K562 (cell line): Measurements from ENCODE around the gene LAMTOR4. TPM values are rescaled to one million over a fixed set of nuclear protein-coding genes. Genes with fewer than 3 reads are reported as not detected.
A peak's percentile ranks its signal among the peaks of the same experiment; 100 is the strongest.

ENCODE experiments used
- AFF4 ChIP-seq: sonication (generic); formaldehyde crosslinking; IDR thresholded peaks from 2 replicates; pipeline ENCODE4 v1.8.0; 2023; ENCODE audit warnings: mild to moderate bottlenecking, missing genetic modification reagents
- CTCF ChIP-seq, 3 experiments: IDR thresholded peaks in 2 of 3; conservative IDR thresholded peaks in 1 of 3; 2 replicates each; pipeline ENCODE4 v1.5.1; 2011 to 2012; ENCODE audit warnings: low read length in 3 of 3, mild to moderate bottlenecking in 3 of 3, control low read depth in 2 of 3, improper control_type of control experiment in 1 of 3, inconsistent platforms in 1 of 3, low read depth in 1 of 3, mixed read lengths in 1 of 3, moderate library complexity in 1 of 3; ENCODE audit not compliant: insufficient read depth in 2 of 3
- GTF2B ChIP-seq: IDR thresholded peaks from 2 replicates; pipeline ENCODE4 v1.6.1; 2011; ENCODE audit not compliant: insufficient read length; ENCODE audit errors: extremely low read depth
- ILF3 ChIP-seq: fragments of 450-650 bp; IDR thresholded peaks from 2 replicates; pipeline ENCODE4 v1.6.1; 2018; ENCODE audit warnings: antibody characterized with exemption, mild to moderate bottlenecking, moderate library complexity, borderline replicate concordance
- KLF6 ChIP-seq: fragments of 250-450 bp; sonication (Bioruptor Pico); IDR thresholded peaks from 2 replicates; pipeline ENCODE4 v1.4.0; 2020; ENCODE audit warnings: mild to moderate bottlenecking, moderate library complexity, borderline replicate concordance
- MTF1 ChIP-seq: fragments of 250-450 bp; sonication (Bioruptor Pico); IDR thresholded peaks from 2 replicates; pipeline ENCODE4 v1.9.0; 2021; ENCODE audit warnings: moderate library complexity, mild to moderate bottlenecking, inconsistent platforms, borderline replicate concordance
- NFE2L1 ChIP-seq: fragments of 450-650 bp; IDR thresholded peaks from 2 replicates; pipeline ENCODE4 v1.6.1; 2016; ENCODE audit warnings: missing genetic modification characterization, low read depth, mild to moderate bottlenecking, missing compliant biosample characterization, moderate library complexity, borderline replicate concordance
- NR2F6 ChIP-seq: fragments of 450-650 bp; formaldehyde crosslinking; IDR thresholded peaks from 2 replicates; pipeline ENCODE4 v1.4.0; 2020; ENCODE audit warnings: mild to moderate bottlenecking
- POLR2B ChIP-seq: fragments of 450-650 bp; IDR thresholded peaks from 2 replicates; pipeline ENCODE4 v1.6.1; 2018; ENCODE audit warnings: low read depth; ENCODE audit not compliant: partially characterized antibody
- PRPF4 ChIP-seq: fragments of 200-400 bp; formaldehyde crosslinking; IDR thresholded peaks from one replicate; pipeline ENCODE4 v1.6.1; 2017; ENCODE audit warnings: low read length, low read depth, mild to moderate bottlenecking; ENCODE audit not compliant: insufficient read depth, poor library complexity, severe bottlenecking
- RBM15 ChIP-seq: fragments of 200-400 bp; formaldehyde crosslinking; IDR thresholded peaks from 2 replicates; pipeline ENCODE4 v1.6.1; 2018; ENCODE audit warnings: mild to moderate bottlenecking, low read length, moderate library complexity; ENCODE audit not compliant: insufficient read depth
- RBM39 ChIP-seq: fragments of 200-400 bp; formaldehyde crosslinking; optimal IDR thresholded peaks from 2 replicates; pipeline ENCODE3; 2018; ENCODE audit warnings: low read depth, low read length
- TAF15 ChIP-seq: fragments of 200-400 bp; formaldehyde crosslinking; IDR thresholded peaks from 2 replicates; pipeline ENCODE4 v1.6.1; 2017; ENCODE audit warnings: mild to moderate bottlenecking, low read depth, low read length, moderate library complexity
- polyA plus RNA-seq, 8 experiments: library from polyadenylated mRNA; depleted of rRNA in 4 of 8; stranded (reverse) in 5 of 8; unstranded in 3 of 8; fragments of >200 nt; fragmentation: Nextera tagmentation in 2 of 8; fragmentation: Illumina TruSeq in 1 of 8; extraction: Ambion mirVana in 2 of 8; extraction: Trizol in 1 of 8; gene quantifications; 2 replicates each; pipeline versions ENCODE4 v1.2.1 to v1.2.3, GENCODE V29; 2011 to 2014; ENCODE audit warnings: inconsistent platforms in 1 of 8, missing spikeins in 1 of 8
- total RNA-seq, 7 experiments: library from RNA; depleted of rRNA in 6 of 7; stranded (reverse); fragments of >200 nt in 6 of 7; fragmentation: Illumina TruSeq in 2 of 7; extraction: Trizol in 2 of 7; gene quantifications; 2 replicates each; pipeline versions ENCODE4 v1.2.1 to v1.2.3, GENCODE V29; 2011 to 2021; ENCODE audit warnings: low replicate concordance in 1 of 7
- TF ChIP-seq, protein P1 (sequence below): fragments of 250-450 bp; sonication (Bioruptor Pico); IDR thresholded peaks from 2 replicates; pipeline ENCODE4 v1.8.0; 2021; ENCODE audit warnings: moderate library complexity, mild to moderate bottlenecking, inconsistent platforms
- TF ChIP-seq, protein P2 (sequence below): fragments of 250-450 bp; sonication (Bioruptor Pico); IDR thresholded peaks from 2 replicates; pipeline ENCODE4 v1.5.0; 2022; ENCODE audit warnings: mild to moderate bottlenecking

Gene LAMTOR4
- total and polyA plus RNA-seq, 9 of the 15 experiments (the other 6 are each of a cell fraction or from before 2014, with no cell fraction given), result 79.6 to 314 (median 195) TPM

DNA sequence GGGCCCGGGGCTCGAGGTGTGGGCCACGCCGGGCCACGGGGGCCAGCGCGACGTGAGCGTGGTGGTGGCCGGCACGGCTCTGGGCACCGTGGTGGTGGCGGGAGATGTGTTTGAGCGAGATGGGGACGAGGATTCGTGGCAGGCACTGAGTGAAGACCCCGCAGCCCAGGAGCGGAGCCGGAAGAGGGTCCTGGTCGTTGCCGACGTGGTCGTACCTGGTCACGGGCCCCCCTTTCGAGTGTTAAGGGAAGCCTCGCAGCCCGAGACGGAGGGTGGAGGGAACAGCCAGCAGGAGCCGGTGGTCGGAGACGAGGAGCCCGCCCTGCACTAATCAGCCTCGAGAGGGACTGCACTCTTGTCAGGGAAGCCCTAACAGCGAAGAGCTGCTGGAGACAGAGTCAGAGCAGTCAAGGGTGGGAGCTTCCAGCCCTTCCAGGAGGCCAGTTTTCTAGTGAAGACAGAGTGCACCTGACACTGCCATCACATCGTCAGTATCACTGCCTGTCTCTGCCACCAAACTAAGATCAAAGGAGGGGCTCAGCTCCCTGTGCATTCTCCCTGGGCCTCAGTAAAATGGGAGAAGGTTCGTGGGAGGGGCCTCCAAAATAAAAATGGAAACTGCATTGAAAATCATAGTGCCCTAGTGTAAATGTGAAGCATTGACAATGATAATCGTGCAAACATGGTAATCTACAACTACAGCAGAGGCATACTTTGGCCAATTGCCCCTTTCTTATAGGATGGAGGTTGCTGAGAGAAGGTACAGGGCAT, 20.7 kb upstream of the LAMTOR4 start (continued):
- TF ChIP-seq PRPF4 (no peak), RBM39 (no peak), RBM15 (no peak), MTF1 (CRISPR knock-in tag) (no peak), POLR2B (no peak), TAF15 (no peak), KLF6 (CRISPR knock-in tag) (no peak), ILF3 (no peak), NFE2L1 (no peak), NR2F6 (CRISPR knock-in tag) (no peak), AFF4 (peak; percentile 23; the same call in 1 of the 2 replicates), GTF2B (no peak), CTCF (IDR thresholded peaks at IDR 0.05 in 2 of 3, conservative IDR thresholded peaks at IDR 0.05 in 1 of 3; ENCODE audit: insufficient read depth in 2 of 3, low read depth in 1 of 3, low read length in 3 of 3) (no peak)
- TF ChIP-seq, protein P1, sequence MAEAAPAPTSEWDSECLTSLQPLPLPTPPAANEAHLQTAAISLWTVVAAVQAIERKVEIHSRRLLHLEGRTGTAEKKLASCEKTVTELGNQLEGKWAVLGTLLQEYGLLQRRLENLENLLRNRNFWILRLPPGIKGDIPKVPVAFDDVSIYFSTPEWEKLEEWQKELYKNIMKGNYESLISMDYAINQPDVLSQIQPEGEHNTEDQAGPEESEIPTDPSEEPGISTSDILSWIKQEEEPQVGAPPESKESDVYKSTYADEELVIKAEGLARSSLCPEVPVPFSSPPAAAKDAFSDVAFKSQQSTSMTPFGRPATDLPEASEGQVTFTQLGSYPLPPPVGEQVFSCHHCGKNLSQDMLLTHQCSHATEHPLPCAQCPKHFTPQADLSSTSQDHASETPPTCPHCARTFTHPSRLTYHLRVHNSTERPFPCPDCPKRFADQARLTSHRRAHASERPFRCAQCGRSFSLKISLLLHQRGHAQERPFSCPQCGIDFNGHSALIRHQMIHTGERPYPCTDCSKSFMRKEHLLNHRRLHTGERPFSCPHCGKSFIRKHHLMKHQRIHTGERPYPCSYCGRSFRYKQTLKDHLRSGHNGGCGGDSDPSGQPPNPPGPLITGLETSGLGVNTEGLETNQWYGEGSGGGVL (CRISPR knock-in tag), result no peak
- TF ChIP-seq, protein P2, sequence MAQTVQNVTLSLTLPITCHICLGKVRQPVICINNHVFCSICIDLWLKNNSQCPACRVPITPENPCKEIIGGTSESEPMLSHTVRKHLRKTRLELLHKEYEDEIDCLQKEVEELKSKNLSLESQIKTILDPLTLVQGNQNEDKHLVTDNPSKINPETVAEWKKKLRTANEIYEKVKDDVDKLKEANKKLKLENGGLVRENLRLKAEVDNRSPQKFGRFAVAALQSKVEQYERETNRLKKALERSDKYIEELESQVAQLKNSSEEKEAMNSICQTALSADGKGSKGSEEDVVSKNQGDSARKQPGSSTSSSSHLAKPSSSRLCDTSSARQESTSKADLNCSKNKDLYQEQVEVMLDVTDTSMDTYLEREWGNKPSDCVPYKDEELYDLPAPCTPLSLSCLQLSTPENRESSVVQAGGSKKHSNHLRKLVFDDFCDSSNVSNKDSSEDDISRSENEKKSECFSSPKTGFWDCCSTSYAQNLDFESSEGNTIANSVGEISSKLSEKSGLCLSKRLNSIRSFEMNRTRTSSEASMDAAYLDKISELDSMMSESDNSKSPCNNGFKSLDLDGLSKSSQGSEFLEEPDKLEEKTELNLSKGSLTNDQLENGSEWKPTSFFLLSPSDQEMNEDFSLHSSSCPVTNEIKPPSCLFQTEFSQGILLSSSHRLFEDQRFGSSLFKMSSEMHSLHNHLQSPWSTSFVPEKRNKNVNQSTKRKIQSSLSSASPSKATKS (CRISPR knock-in tag), result no peak
